Measurements from ENCODE around the gene MED22. TPM values are rescaled to one million over a fixed set of nuclear protein-coding genes. Genes with fewer than 3 reads are reported as not detected.

Gene MED22
- 14.5 and 15.3 TPM in 2 replicates for total RNA-seq

- TF ChIP-seq, protein P1, sequence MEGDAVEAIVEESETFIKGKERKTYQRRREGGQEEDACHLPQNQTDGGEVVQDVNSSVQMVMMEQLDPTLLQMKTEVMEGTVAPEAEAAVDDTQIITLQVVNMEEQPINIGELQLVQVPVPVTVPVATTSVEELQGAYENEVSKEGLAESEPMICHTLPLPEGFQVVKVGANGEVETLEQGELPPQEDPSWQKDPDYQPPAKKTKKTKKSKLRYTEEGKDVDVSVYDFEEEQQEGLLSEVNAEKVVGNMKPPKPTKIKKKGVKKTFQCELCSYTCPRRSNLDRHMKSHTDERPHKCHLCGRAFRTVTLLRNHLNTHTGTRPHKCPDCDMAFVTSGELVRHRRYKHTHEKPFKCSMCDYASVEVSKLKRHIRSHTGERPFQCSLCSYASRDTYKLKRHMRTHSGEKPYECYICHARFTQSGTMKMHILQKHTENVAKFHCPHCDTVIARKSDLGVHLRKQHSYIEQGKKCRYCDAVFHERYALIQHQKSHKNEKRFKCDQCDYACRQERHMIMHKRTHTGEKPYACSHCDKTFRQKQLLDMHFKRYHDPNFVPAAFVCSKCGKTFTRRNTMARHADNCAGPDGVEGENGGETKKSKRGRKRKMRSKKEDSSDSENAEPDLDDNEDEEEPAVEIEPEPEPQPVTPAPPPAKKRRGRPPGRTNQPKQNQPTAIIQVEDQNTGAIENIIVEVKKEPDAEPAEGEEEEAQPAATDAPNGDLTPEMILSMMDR (IDR thresholded peaks at IDR 0.05; ENCODE audit: extremely low read depth, low read depth, low read length): no peak
- peak; percentile 98 for DNase-seq (ENCODE audit: insufficient read length, low spot score, missing footprints)
- Histone ChIP-seq H3K36me3 (ENCODE audit: insufficient read depth, low read length) (peaks cover 73% of the 10 kb centered on the region), H3K4me1 (ENCODE audit: insufficient read depth, low read length) (peaks cover 39% of the 10 kb centered on the region), H4K20me1 (ENCODE audit: insufficient read depth, low read length) (peaks cover 52% of the 10 kb centered on the region), H3K27me3 (ENCODE audit: insufficient read depth, low read length) (no peaks in the 10 kb centered on the region), H3K27ac (ENCODE audit: low read depth, low read length) (peak within 1 kb of the TSS; percentile 86), H3K4me3 (ENCODE audit: insufficient read depth, low read length) (peak within 1 kb of the TSS; percentile 100), H3K79me2 (ENCODE audit: insufficient read depth, low read length) (peaks cover 51% of the 10 kb centered on the region), H3K4me2 (ENCODE audit: insufficient read depth, low read length) (peak within 1 kb of the TSS; percentile 100), H2AFZ (ENCODE audit: low read length) (peak within 1 kb of the TSS; percentile 86), H3K9me3 (ENCODE audit: low read depth, low read length) (no peaks in the 10 kb centered on the region)
These were observed at the start of gene MED22, which contains the start of gene RPL7A for GRCh38 chr9:133347985-133348717. Gene MED22, minus strand, starts transcription at chr9:133348131. Its CDS starts 1,469 bp downstream, at chr9:133346662. Gene RPL7A, plus strand, starts transcription at chr9:133348218. Its CDS starts 26 bp downstream, at chr9:133348244.

DNA sequence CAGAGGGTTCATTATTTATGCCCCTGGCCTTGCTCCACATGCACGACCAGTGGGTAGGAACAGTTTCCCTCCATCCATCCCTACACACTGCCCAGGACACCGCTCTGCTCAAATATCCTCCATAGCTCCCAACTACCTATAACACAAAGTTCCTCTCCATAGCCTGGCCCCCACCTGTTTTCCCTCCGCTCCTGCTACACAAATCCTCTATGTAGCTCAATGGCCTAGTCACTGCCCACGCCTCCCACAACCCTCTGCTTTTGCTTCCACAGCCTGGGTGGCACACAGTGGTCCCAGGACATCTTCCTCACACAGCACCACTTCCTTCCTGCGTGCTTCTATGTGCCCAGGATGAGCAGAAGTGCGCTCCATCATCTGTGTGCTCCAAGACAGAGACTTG, 49.4 kb upstream of the MED22 start:
- DNase-seq (ENCODE audit: insufficient read length, low spot score, missing footprints): no peak
- no peaks in the 10 kb centered on the region for H3K4me1 ChIP-seq (ENCODE audit: insufficient read depth, low read length)
- TF ChIP-seq, protein P1 (IDR thresholded peaks at IDR 0.05; ENCODE audit: extremely low read depth, low read depth, low read length): no peak

GRCh38 chr9:133396952-133397351, 49.0 kb upstream of the MED22 start:
- Histone ChIP-seq H3K27ac (ENCODE audit: low read depth, low read length) (no peak overlapping the region), H3K4me3 (ENCODE audit: insufficient read depth, low read length) (no peak overlapping the region), H3K36me3 (ENCODE audit: insufficient read depth, low read length) (no peaks in the 10 kb centered on the region), H4K20me1 (ENCODE audit: insufficient read depth, low read length) (no peaks in the 10 kb centered on the region), H3K79me2 (ENCODE audit: insufficient read depth, low read length) (no peaks in the 10 kb centered on the region), H2AFZ (ENCODE audit: low read length) (no peak overlapping the region), H3K27me3 (ENCODE audit: insufficient read depth, low read length) (peaks cover 30% of the 10 kb centered on the region), H3K4me2 (ENCODE audit: insufficient read depth, low read length) (no peak overlapping the region), H3K9me3 (ENCODE audit: low read depth, low read length) (no peaks in the 10 kb centered on the region), H3K4me1 (ENCODE audit: insufficient read depth, low read length) (no peaks in the 10 kb centered on the region)
- DNase-seq (ENCODE audit: insufficient read length, low spot score, missing footprints): peak; percentile 94
- TF ChIP-seq, protein P1 (IDR thresholded peaks at IDR 0.05; ENCODE audit: extremely low read depth, low read depth, low read length): peak; percentile 37

More for the DNA sequence above, 49.4 kb upstream of the MED22 start:
- H3K27ac ChIP-seq (ENCODE audit: low read depth, low read length): no peak overlapping the region
- H2AFZ ChIP-seq (ENCODE audit: low read length): no peak overlapping the region
- H4K20me1 ChIP-seq (ENCODE audit: insufficient read depth, low read length): no peaks in the 10 kb centered on the region
- H3K27me3 ChIP-seq (ENCODE audit: insufficient read depth, low read length): peaks cover 30% of the 10 kb centered on the region
- H3K4me3 ChIP-seq (ENCODE audit: insufficient read depth, low read length): no peak overlapping the region
- no peaks in the 10 kb centered on the region for H3K79me2 ChIP-seq (ENCODE audit: insufficient read depth, low read length)
- no peak overlapping the region for H3K4me2 ChIP-seq (ENCODE audit: insufficient read depth, low read length)
- H3K36me3 ChIP-seq (ENCODE audit: insufficient read depth, low read length): no peaks in the 10 kb centered on the region
- H3K9me3 ChIP-seq (ENCODE audit: low read depth, low read length): no peaks in the 10 kb centered on the region

DNA sequence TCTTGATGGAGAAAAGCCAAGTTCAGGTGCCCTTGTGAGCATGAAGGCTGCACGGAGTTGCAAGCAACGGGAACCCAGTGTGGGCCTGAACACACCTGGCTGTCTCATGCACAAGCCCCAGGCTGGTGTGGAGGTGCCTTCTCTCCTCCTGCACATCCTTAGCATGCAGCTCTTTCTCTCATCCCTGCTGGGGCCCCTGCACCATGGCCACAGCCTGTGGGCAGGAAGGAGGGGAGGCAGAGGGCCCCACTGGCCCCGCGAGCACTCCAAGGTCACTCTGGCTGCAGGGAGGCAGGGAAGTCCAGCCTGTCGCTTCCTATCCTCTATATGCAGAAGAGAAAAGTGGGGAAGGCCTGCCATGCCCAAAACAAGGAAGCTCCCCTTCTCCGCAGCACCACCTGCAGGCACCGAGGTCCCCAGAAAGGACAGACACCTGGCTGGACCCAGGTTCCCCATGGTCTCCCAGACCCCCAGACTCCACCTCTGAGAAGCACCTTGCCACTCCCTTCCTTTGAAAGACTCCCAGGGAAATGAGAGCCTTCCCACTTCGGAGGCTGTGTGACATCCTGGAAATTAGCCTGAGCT, 46.8 kb upstream of the MED22 start:
- no peaks in the 10 kb centered on the region for H3K36me3 ChIP-seq (ENCODE audit: insufficient read depth, low read length)
- H3K27me3 ChIP-seq (ENCODE audit: insufficient read depth, low read length): peaks cover 30% of the 10 kb centered on the region
- no peak overlapping the region for H3K27ac ChIP-seq (ENCODE audit: low read depth, low read length)
- H4K20me1 ChIP-seq (ENCODE audit: insufficient read depth, low read length): no peaks in the 10 kb centered on the region
- no peak overlapping the region for H3K4me2 ChIP-seq (ENCODE audit: insufficient read depth, low read length)
- H2AFZ ChIP-seq (ENCODE audit: low read length): no peak overlapping the region
- H3K79me2 ChIP-seq (ENCODE audit: insufficient read depth, low read length): no peaks in the 10 kb centered on the region
- H3K4me1 ChIP-seq (ENCODE audit: insufficient read depth, low read length): no peaks in the 10 kb centered on the region
- DNase-seq (ENCODE audit: insufficient read length, low spot score, missing footprints): peak; percentile 64
- H3K4me3 ChIP-seq (ENCODE audit: insufficient read depth, low read length): no peak overlapping the region
- TF ChIP-seq, protein P1 (IDR thresholded peaks at IDR 0.05; ENCODE audit: extremely low read depth, low read depth, low read length): no peak
- no peaks in the 10 kb centered on the region for H3K9me3 ChIP-seq (ENCODE audit: low read depth, low read length)
